ENCODE results near the gene PNPLA6.

The PNPLA6 gene

GRCh38 chr19:7535047-7535997, at the start of gene PNPLA6:
Gene PNPLA6, plus strand, starts transcription at chr19:7535717. Its CDS starts 72 bp downstream, at chr19:7535789.
- in situ Hi-C loops (cut with HindIII; ENCODE audit: low pct_ligation_motif_present, low pct_unique_long_range_greater_than_20kb, low sequenced_read_pairs): no loop called here

DNA sequence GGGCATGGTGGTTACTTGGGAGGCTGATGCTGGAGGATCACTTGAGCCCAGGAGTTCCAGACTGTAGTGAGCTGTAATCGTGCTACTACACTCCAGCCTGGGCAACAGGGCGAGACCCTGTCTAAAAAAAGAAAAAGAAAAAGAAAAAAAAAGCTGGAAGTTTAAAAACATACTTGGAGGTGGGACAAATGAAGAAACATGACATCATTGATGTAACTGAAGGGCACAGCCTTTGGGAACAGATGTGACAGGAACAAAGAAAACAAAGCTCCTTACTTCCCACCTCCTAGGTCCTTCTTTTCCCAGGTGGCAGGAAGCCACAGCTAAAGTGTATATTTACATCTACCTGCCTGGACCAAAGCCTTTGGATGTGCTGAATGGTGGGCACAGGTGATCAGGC, 48.6 kb upstream of the PNPLA6 start:
- in situ Hi-C loops (cut with HindIII; ENCODE audit: low pct_ligation_motif_present, low pct_unique_long_range_greater_than_20kb, low sequenced_read_pairs): no loop called here
- DNase-seq: no peak

More at GRCh38 chr19:7535047-7535997, at the start of gene PNPLA6:
- peak; percentile 92 for DNase-seq

- peak; percentile 82 for DNase-seq
- in situ Hi-C loops (cut with HindIII; ENCODE audit: low pct_ligation_motif_present, low pct_unique_long_range_greater_than_20kb, low sequenced_read_pairs): no loop called here
Measured at GRCh38 chr19:7488736-7489353, 46.7 kb upstream of the PNPLA6 start, which contains the start of gene PEX11G. Gene PEX11G, minus strand, starts transcription at chr19:7489035. Its CDS starts 25 bp downstream, at chr19:7489010.

- DNase-seq: no peak
- in situ Hi-C loops (cut with HindIII; ENCODE audit: low pct_ligation_motif_present, low pct_unique_long_range_greater_than_20kb, low sequenced_read_pairs): no loop called here
Measured at GRCh38 chr19:7489609-7490044, 45.9 kb upstream of the PNPLA6 start.

DNA sequence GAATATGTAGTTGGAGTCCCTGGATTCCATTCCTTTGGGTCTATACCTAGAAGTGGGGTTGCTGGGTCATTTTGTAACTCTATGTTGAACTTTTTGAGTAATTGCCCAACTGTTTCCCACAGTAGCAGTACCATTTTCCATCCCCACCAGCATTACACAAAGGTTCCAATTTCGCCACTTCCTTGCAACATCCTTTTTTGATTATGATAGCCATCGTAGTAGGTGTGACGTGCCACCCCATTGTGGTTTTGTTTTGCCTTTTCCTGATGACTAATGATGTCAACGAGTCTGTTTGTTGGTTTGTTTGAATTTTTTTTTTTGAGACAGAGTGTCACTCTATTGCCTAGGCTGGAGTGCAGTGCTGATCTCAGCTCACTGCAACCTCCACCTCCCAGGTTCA, 43.4 kb upstream of the PNPLA6 start:
- in situ Hi-C loops (cut with HindIII; ENCODE audit: low pct_ligation_motif_present, low pct_unique_long_range_greater_than_20kb, low sequenced_read_pairs): no loop called here

DNA sequence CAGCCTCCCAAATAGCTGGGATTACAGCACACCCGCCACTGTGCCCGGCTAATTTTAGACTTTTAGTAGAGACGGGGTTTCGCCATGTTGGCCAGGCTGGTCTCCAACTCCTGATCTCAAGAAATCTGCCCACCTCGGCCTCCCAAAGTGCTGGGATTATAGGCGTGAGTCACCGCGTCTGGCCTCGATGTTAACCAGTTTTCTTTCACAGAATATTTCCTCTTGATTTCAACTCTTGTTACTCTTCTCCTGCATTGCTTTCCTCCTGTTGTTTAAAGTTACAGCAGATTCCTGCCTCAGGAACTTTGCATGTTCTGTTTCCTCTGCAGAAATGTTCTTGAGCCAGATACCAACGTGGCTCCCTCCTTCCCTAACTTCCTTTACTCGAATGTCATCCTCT, 43.0 kb upstream of the PNPLA6 start:
- in situ Hi-C loops (cut with HindIII; ENCODE audit: low pct_ligation_motif_present, low pct_unique_long_range_greater_than_20kb, low sequenced_read_pairs): no loop called here
- no peak for DNase-seq

More for the DNA sequence above, 43.4 kb upstream of the PNPLA6 start:
- no peak for DNase-seq

GRCh38 chr19:7494416-7495098, 41.0 kb upstream of the PNPLA6 start:
- no peak for DNase-seq
- in situ Hi-C loops (cut with HindIII; ENCODE audit: low pct_ligation_motif_present, low pct_unique_long_range_greater_than_20kb, low sequenced_read_pairs): no loop called here

DNA sequence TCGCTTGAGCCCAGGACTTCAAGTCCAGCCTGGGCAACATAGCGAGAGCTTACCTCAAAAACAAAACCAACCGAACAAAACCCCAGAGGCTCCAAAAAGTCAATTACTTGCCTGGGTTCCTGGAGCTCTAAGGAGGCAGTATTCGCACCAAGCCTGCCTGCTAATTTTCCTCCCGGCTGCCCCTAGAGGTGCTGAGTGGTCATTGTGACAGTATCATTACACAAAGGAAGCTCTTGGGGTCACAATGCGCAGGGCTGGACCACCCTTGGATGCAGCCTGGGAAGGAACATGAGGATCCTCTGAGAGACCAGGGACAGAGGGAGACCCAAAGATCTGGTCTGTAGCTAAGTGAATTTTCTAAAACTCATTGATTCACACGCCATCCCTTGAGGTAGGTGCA, 38.2 kb upstream of the PNPLA6 start:
- DNase-seq: no peak
- in situ Hi-C loops (cut with HindIII; ENCODE audit: low pct_ligation_motif_present, low pct_unique_long_range_greater_than_20kb, low sequenced_read_pairs): no loop called here

- no peak for DNase-seq
- in situ Hi-C loops (cut with HindIII; ENCODE audit: low pct_ligation_motif_present, low pct_unique_long_range_greater_than_20kb, low sequenced_read_pairs): no loop called here
Measured at GRCh38 chr19:7500811-7501450, 34.6 kb upstream of the PNPLA6 start.

DNA sequence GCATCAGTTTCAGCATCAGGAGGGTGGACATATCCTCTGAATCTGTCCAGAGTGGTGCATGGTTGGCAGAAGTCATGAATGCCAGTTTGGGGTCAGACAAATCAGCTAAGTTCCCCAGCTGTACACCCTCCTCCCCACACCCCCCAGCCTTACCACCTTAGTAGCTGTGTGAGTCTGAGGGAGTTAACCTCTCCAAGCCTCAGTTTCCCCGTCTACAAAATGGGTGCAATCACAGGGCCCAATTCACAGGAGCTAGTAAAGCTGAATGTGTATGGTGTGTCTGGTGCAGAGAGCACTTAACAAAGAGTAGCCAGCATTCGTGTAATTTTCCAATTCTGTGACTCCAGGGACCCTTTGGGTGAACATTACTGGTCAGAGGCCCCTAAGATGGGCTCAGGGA, 33.0 kb upstream of the PNPLA6 start:
- no peak for DNase-seq
- in situ Hi-C loops (cut with HindIII; ENCODE audit: low pct_ligation_motif_present, low pct_unique_long_range_greater_than_20kb, low sequenced_read_pairs): no loop called here

DNA sequence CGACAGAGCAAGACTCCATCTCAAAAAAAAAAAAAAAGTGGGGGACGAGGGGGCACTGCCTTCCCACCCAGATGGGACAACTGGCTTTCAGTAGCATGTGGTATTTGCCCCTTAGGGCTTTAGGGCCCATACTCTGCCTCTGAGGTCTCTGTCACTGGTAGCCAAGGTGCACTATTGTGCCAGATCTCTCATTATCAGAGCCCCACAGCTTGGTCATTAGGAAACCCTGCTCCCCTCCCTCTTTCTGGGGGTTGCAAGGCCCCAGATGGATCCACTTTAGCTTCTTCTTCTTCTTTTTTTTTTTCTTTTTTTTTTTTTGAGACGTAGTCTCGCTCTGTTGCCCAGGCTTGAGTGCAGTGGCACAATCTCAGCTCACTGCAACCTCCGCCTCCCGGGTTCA, 30.8 kb upstream of the PNPLA6 start:
- in situ Hi-C loops (cut with HindIII; ENCODE audit: low pct_ligation_motif_present, low pct_unique_long_range_greater_than_20kb, low sequenced_read_pairs): no loop called here
- DNase-seq: no peak

GRCh38 chr19:7505288-7505681, 30.2 kb upstream of the PNPLA6 start:
- DNase-seq: no peak
- in situ Hi-C loops (cut with HindIII; ENCODE audit: low pct_ligation_motif_present, low pct_unique_long_range_greater_than_20kb, low sequenced_read_pairs): no loop called here

GRCh38 chr19:7505682-7506384, 29.7 kb upstream of the PNPLA6 start:
- in situ Hi-C loops (cut with HindIII; ENCODE audit: low pct_ligation_motif_present, low pct_unique_long_range_greater_than_20kb, low sequenced_read_pairs): no loop called here
- peak; percentile 41 for DNase-seq

- peak; percentile 87 for DNase-seq
Measured at GRCh38 chr19:7506385-7507328, 28.9 kb upstream of the PNPLA6 start.

DNA sequence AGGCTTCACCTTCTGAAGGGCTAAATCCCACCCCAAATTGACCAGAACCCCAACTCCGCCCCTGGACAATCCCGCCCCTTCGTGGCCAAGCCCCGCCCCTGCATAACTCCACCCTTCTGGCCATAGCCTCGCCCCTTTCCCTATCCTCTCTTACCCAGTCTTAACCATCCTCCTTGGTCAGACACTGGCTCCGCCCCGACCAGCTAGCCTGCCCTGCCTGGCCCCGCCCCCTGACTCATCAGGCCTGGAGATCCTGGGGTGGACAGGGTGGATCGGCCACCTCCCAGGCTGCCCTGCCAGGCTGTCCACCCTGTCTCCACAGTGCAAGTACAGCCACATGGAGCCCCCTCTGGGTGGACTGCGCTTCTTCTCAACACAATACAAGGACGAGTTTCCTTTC, 27.6 kb upstream of the PNPLA6 start:
- peak; percentile 90 for DNase-seq
- in situ Hi-C loops (cut with HindIII; ENCODE audit: low pct_ligation_motif_present, low pct_unique_long_range_greater_than_20kb, low sequenced_read_pairs): no loop called here

More at GRCh38 chr19:7506385-7507328, 28.9 kb upstream of the PNPLA6 start:
- in situ Hi-C loops (cut with HindIII; ENCODE audit: low pct_ligation_motif_present, low pct_unique_long_range_greater_than_20kb, low sequenced_read_pairs): no loop called here

DNA sequence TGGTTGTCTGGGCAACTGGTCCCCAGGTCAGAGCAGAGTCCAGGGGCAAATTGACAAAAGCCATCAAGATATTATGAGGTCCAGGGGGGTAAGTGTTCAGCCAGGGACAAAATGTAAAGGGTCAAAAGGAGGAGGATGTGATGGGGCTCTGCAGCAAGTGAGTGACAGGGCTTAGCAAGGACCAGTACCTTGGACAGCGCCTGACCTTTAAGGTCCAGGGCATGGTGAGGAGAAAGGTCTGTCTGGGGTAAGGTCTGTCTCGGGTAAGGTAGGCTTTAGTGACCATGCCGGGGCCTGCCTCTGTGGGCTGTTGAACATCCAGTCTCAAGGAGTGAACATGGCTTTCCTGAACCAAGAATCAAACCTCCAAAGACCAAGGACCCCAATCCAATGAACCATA, 25.9 kb upstream of the PNPLA6 start:
- DNase-seq: no peak
- in situ Hi-C loops (cut with HindIII; ENCODE audit: low pct_ligation_motif_present, low pct_unique_long_range_greater_than_20kb, low sequenced_read_pairs): no loop called here

GRCh38 chr19:7512400-7512851, 23.1 kb upstream of the PNPLA6 start:
- DNase-seq: no peak

More at GRCh38 chr19:7512400-7512851, 23.1 kb upstream of the PNPLA6 start:
- in situ Hi-C loops (cut with HindIII; ENCODE audit: low pct_ligation_motif_present, low pct_unique_long_range_greater_than_20kb, low sequenced_read_pairs): no loop called here

Data from ACHN (cell line).